ENCODE measurements around the gene PPP6R3.
A peak's percentile ranks its signal among the peaks of the same experiment; 100 is the strongest.
"Not testable (repeated sequence)": the region's sequence is repeated elsewhere in the genome, so short reads cannot be mapped to it uniquely, and the experiment has no call there.

Gene PPP6R3

DNA sequence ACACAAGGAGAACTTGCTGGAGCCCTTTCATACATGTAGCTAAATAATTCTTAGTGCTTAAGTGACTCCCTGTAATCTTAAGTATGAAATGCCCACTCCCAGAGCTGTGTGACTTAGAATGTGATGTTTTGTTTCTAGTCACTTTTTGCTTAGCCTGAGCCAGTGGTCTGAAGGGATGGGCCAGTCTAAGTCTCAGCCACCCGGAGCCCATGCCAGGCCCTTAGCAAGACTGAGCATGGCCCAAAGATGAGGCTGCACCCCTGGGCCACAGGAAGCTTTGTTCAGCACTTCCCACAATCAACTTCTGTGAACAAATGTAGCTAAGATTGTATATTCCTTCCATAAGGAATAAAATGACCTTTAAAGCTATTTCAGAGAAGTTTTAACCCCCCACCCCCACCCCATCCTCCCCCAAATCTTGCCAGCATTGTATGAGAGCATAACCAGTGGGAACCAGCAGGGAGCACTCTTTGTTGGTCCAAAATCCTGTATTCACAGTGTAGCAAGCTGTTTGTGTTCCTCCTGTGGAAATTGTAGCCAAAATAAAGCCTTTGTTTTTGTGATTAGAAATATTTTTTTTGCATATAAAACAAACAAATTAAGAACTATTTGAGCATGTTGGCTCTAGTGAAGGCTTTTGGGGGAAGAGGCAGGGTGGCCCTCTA lies 150.0 kb downstream of the PPP6R3 start:
- no peak for DNase-seq (ENCODE audit: low spot score)

DNA sequence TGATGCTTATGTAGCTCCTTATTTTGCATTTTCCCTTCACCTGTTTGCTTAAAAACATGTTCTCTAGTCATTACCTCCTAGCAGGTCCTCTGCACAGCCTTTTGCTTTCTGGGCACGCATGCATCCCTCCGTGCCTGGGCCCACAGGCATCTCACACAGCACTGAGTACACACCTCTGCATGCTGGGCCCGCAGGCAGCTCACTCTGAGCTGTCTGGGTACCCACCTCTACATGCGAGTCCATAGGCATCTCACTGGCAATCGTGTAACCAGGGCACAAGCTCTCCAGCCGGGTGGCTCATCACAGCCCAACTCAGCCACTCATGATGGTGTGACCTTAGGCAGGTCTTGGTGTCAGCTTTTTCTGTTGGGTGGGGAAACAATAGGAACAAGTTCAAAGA lies 155.1 kb downstream of the PPP6R3 start:
- no peak for DNase-seq (ENCODE audit: low spot score)

DNA sequence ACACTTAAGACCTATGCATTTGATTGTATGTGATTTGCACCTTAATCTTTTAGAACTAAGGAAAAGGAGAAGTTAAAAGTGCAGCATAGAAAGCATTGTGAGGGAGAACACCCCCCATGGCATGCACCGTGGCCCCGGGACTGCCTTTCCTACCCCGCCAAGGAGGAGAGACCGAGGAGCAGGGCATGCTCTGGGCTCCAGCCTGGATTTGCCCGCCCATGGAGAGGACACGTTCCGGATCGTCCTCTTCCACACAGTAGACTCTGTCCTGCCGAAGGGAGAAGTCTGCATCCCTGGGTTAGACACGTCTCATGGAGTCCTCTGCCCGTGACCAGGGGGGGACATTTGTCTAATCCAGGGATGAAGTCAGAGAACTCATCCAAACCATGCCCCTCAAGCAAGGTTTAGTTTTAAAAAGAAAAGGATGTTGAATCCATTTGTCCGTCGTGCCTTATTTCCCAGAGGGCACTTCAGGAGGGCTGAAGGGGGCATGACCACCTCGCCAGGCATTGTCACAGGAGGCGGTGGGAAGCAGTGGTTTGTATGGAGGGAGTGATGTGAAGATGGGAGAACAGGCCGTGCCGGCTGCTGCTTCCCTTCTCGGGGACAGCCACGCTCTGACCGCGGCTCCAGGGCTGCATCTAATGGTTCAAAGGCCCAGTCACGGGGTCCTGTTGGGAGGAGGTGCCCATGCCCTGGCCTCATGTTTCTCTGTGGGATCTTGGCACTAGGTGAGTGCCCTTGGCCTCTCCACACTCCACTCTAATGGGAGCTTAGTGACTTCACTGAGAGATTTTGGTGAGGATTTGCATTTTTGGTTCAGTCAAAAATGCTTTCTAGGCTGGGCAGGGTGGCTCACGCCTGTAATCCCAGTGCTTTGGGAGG lies 157.6 kb downstream of the PPP6R3 start:
- no peak for DNase-seq (ENCODE audit: low spot score)

- DNase-seq (ENCODE audit: low spot score) = no peak
These were observed 161.3 kb downstream of the PPP6R3 start for GRCh38 chr11:68621826-68622225.

- DNase-seq (ENCODE audit: low spot score) = not testable (repeated sequence)
These were observed 163.2 kb downstream of the PPP6R3 start for GRCh38 chr11:68623706-68624105.

GRCh38 chr11:68625069-68625468 lies 164.5 kb downstream of the PPP6R3 start:
- not testable (repeated sequence) for DNase-seq (ENCODE audit: low spot score)

GRCh38 chr11:68626236-68626635 lies 165.7 kb downstream of the PPP6R3 start:
- DNase-seq (ENCODE audit: low spot score) = not testable (repeated sequence)

DNA sequence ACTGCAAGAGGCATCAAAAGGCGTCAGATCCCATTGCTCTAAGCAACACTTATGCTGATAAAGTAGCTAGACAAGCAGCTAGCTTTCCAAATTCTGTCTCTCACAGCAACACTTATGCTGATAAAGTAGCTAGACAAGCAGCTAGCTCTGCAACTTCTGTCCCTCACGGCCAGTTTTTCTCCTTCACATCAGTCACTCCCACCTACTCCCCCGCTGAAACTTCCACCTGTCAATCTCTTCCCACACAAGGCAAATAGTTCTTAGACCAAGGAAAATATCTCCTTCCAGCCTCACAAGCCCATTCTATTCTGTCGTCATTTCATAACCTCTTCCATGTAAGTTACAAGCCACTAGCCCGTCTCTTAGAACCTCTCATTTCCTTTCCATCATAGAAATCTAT lies 168.3 kb downstream of the PPP6R3 start:
- not testable (repeated sequence) for DNase-seq (ENCODE audit: low spot score)

GRCh38 chr11:68632375-68632774 lies 171.8 kb downstream of the PPP6R3 start:
- DNase-seq (ENCODE audit: low spot score) = not testable (repeated sequence)

DNA sequence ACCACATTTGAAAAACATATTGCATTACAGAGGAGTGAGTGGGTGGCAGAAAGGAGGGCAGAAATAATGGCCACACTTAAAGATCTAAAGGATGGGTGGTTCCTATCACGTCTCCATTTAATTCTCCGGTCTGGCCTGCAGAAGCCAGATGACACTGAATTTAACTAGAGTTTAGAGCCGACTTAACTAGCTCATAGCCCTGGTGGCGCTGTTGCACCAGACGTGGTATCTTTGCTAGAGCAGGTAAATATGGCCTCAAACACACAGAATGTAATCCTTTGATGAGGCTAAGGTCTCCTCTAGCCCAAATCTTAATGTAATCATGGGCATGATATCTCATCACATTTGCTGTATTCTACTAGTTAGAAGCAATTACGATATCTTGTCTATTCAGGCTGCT lies 172.2 kb downstream of the PPP6R3 start:
- DNase-seq (ENCODE audit: low spot score) = peak; percentile 77

DNA sequence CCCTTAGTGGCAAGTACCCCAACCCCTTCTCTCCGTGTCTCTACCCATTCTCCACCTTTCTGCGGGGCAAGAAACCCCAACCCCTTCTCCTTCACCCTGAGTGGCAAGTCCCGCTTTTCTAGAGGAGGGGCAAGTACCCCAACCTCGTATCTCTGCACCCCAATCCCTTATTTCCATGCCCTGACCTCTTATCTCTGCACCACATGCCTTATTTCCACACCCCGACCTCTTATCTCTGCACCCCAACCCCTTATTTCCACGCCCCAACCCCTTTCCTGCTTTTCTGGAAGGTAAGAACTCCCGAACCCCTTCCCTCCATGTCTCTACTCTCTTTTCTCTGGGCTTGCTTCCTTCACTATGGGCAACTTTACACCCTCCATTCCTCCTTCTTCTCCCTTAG lies 174.1 kb downstream of the PPP6R3 start:
- not testable (repeated sequence) for DNase-seq (ENCODE audit: low spot score)

- not testable (repeated sequence) for DNase-seq (ENCODE audit: low spot score)
These were observed 174.6 kb downstream of the PPP6R3 start for GRCh38 chr11:68635172-68635571.

GRCh38 chr11:68635883-68636282 lies 175.3 kb downstream of the PPP6R3 start:
- not testable (repeated sequence) for DNase-seq (ENCODE audit: low spot score)

GRCh38 chr11:68639322-68639721 lies 178.8 kb downstream of the PPP6R3 start:
- DNase-seq (ENCODE audit: low spot score) = not testable (repeated sequence)

- DNase-seq (ENCODE audit: low spot score) = no peak
These were observed 181.3 kb downstream of the PPP6R3 start for GRCh38 chr11:68641880-68642279.

DNA sequence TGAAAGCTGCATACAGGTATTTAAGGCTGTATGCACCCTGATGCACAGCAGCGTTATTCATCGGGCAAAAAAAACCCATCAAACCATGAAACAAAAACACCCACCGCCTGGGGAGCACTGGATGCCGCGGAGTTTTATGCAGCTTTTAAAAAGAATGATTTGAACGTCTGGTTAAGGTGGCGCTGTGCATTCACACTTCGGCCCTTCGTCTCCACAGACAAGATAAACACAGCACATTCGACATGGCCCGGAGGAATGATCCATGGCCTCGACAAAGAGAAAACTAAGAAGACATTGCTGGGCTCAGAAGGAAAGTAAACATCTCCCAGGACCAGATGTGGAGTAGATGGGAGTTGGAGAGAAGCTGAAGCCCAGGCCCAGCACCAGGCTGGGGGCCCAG lies 183.0 kb downstream of the PPP6R3 start:
- DNase-seq (ENCODE audit: low spot score) = no peak

DNA sequence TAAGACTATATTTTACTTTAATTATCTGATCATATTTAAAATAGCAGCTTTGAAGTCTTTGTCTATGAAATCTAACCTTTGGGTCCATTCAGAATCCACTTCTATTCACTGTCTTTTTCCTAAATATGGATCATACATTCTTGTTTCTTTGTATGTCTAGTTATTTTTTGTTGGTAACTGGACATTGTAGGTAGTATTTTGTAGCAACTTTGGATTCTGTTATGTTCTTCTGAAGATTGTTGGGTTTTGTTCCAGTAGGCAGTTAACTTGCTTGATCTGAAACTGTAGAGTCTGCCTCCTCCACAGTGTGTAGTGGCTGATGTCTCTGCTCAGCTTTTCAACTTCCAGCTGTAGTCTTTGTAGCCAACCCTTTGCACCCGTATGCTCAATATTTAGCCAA lies 186.3 kb downstream of the PPP6R3 start:
- no peak for DNase-seq (ENCODE audit: low spot score)

DNA sequence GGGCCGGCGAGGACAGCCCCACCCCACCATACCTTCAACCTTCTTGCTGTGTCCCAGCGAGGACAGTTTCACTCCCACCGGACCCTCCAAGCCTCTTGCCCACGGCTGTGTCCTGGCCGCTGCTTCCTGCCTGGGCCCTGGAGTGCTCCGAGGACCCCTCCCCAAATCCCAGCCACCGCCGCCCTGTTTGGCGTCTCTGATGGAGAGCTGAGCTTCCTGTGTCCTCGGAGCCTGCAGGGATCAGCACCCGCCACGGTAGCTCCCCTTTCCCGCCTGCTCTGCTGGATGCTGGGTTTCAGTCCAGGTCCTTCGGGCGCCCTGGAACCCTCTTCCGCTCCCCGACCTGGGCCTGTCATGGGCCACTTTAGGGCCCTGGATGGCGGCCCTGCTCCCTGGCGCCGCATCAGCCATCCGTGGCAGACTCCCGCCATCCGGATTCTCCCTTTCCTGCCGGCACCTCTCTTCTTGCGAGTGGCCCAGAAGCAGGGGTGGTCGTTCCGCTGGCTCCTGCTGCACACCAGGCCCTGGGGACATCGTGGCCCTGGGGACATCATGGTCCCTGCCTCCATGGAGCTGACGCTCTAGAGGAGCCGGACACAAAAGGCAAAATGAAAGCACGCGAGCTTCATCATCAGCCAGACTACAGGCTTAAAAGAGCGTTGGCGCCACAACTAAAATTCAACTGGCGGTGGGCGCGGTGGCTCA lies 189.5 kb downstream of the PPP6R3 start:
- no peak for DNase-seq (ENCODE audit: low spot score)

DNA sequence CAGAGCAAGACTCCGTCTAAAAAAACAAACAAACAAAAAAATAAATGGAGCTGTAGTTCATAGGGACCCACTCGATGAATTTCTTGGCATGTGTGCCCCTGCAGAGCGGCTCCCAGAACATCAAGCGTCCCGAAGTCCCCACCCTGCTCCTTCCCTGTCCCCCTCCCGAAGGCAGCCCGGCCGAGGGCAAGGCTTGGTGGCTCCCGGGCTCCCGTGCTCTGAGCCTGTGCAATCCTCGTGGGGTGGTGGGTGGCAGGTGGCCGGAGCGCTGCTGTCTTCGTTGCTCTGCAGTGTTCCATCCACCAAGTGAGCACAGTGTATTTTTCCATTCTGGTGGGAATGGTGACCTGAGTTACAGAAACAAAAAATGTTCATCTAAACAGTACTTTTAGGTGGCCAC lies 190.2 kb downstream of the PPP6R3 start:
- no peak for DNase-seq (ENCODE audit: low spot score)

- DNase-seq (ENCODE audit: low spot score) = no peak
These were observed 190.8 kb downstream of the PPP6R3 start for GRCh38 chr11:68651208-68651984.

- DNase-seq (ENCODE audit: low spot score) = no peak
These were observed 191.6 kb downstream of the PPP6R3 start for GRCh38 chr11:68651985-68652682.
